ENCODE data around the gene CMTM8.

Gene CMTM8

GRCh38 chr3:32340611-32341365 lies 102.3 kb downstream of the CMTM8 start:
- DNase-seq (ENCODE audit: low spot score), result no peak
- TF ChIP-seq, protein P1, sequence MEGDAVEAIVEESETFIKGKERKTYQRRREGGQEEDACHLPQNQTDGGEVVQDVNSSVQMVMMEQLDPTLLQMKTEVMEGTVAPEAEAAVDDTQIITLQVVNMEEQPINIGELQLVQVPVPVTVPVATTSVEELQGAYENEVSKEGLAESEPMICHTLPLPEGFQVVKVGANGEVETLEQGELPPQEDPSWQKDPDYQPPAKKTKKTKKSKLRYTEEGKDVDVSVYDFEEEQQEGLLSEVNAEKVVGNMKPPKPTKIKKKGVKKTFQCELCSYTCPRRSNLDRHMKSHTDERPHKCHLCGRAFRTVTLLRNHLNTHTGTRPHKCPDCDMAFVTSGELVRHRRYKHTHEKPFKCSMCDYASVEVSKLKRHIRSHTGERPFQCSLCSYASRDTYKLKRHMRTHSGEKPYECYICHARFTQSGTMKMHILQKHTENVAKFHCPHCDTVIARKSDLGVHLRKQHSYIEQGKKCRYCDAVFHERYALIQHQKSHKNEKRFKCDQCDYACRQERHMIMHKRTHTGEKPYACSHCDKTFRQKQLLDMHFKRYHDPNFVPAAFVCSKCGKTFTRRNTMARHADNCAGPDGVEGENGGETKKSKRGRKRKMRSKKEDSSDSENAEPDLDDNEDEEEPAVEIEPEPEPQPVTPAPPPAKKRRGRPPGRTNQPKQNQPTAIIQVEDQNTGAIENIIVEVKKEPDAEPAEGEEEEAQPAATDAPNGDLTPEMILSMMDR (IDR thresholded peaks at IDR 0.05), result no peak
- Histone ChIP-seq H3K4me3 (no peak overlapping the region), H3K27ac (no peak overlapping the region)

- no peak for DNase-seq (ENCODE audit: low spot score)
- H3K4me3 ChIP-seq, result peak overlapping the region; percentile 44
- H3K27ac ChIP-seq, result peak overlapping the region in 1 of 2 donors; percentile 70
- TF ChIP-seq, protein P1 (IDR thresholded peaks at IDR 0.05), result no peak
Measured at GRCh38 chr3:32347343-32348125, 109.1 kb downstream of the CMTM8 start.

DNA sequence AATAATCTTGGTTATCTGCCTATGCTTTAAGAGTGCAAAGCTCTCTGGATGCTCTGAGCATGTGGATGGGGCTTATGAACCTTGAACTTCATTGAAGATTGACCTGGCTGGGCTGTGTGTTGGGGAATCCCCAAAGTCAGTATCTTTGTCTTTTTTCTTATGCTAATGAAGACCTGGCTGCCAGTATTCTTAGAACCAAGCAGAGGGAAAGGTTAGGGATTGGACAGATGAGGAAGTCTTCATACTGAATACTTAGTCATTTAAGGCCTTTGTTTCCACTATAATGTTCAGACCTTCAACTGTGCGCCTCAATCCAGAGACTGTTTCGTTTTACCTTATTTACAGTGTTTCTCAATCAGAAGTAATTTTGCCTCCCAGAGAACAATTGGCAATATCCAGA lies 110.7 kb downstream of the CMTM8 start:
- DNase-seq (ENCODE audit: low spot score), result no peak
- no peak overlapping the region for H3K4me3 ChIP-seq
- TF ChIP-seq, protein P1 (IDR thresholded peaks at IDR 0.05), result no peak
- H3K27ac ChIP-seq, result no peak overlapping the region

DNA sequence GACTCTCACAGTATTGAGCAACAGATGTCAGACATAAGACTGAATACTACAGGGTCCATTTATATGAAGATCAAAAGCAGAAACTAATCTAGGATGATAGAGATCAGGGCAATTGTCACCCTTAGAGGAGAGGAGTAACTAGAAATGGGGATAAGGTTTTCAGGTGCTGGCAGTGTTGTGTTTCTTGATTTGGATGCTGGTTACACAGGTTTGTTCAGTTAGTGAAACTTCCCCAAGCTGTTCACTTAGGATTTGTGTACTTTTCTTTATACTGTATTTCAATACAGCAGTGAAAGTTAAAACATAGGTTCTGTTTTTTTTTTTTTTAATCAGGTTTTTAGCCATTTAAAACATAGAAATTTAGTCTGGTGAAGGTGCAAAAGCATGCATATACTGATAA lies 114.1 kb downstream of the CMTM8 start:
- TF ChIP-seq, protein P1 (IDR thresholded peaks at IDR 0.05), result no peak

DNA sequence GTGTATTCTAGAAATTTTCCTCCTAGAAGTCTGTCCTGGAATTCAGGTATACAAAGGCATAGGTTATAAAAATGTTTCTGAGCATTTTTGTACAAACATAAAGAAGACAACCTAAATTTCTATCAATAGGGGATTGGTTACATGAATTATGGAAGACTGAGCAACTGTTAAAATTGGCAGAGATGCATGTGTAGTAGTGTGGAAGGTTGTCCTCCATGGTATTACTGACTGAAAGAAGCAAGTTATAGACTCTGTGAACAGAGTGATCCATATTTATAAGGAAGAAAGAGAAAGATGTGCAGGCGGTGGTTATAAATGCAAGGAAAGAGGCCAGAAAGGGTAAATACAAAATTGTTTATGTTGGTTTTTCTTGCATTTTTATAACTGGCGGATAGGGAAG lies 114.9 kb downstream of the CMTM8 start:
- no peak for DNase-seq (ENCODE audit: low spot score)
- no peak overlapping the region for H3K4me3 ChIP-seq
- no peak overlapping the region for H3K27ac ChIP-seq
- TF ChIP-seq, protein P1 (IDR thresholded peaks at IDR 0.05), result no peak

More for the DNA sequence above, 114.1 kb downstream of the CMTM8 start:
- Histone ChIP-seq H3K4me3 (no peak overlapping the region), H3K27ac (no peak overlapping the region)
- no peak for DNase-seq (ENCODE audit: low spot score)

- Histone ChIP-seq H3K27ac (no peak overlapping the region), H3K4me3 (no peak overlapping the region)
- DNase-seq (ENCODE audit: low spot score), result no peak
- TF ChIP-seq, protein P1 (IDR thresholded peaks at IDR 0.05), result no peak
Measured at GRCh38 chr3:32354362-32354778, 115.9 kb downstream of the CMTM8 start.

Measured in coronary artery (tissue), 2 donors.